Fibroblast of pulmonary artery (primary cell): ENCODE results near the gene MALT1.
"Not testable (repeated sequence)": the region's sequence is repeated elsewhere in the genome, so short reads cannot be mapped to it uniquely, and the experiment has no call there.

ENCODE experiments used
- DNase-seq: peaks from one replicate; pipeline ENCODE4 v3.0.0-alpha.2; 2010; ENCODE audit warnings: low read depth
- H3K4me3 ChIP-seq: replicated peaks from 2 replicates; pipeline ENCODE4 v1.5.1; 2011; ENCODE audit warnings: low read depth, mild to moderate bottlenecking, control low read depth, low read length, moderate library complexity
- CTCF ChIP-seq: IDR thresholded peaks from 2 replicates; pipeline ENCODE4 v1.5.1; 2011; ENCODE audit warnings: mild to moderate bottlenecking, control low read depth, low read length, inconsistent platforms; ENCODE audit errors: missing control alignments

The MALT1 gene

DNA sequence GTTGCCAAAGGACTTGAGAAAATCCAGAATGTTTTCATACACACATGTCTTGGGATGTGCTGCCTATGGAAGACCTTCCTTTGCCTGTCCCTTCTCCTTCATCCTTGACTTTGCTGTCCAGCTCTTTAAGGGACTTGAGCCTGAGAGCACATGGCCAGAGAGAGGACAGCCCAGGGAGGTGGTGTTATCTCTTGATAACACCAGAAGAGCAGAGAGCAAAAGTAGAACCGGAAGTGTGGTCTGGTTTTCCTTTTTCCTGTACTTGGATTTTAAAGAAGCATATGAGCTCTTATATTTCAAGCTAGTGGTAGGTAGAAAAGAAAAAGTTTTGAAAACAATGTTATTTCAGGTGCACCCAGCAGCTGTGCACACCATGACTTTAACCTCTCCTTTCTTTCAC, 99.3 kb downstream of the MALT1 start:
- DNase-seq, result no peak
- no peak overlapping the region for H3K4me3 ChIP-seq
- TF ChIP-seq CTCF, result no peak

GRCh38 chr18:58772161-58772560, 100.9 kb downstream of the MALT1 start:
- no peak for TF ChIP-seq CTCF
- no peak for DNase-seq

DNA sequence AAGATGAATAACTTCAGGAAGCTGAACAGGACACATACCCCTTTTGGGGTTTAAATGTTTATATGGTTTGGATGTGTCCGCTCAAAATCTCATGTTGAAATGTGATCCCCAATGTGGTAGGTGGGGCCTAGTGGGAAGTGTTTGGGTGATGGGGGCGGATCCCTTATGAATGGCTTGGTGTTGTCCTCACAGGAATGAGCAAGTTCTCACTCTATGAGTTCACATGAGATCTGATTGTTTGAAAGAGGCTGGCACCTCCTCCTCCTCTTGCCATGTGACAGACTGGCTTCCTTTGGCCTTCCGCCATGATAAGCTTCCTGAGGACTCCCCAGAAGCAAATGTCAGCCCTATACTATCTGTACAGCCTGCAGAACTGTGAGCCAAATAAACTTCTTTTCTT, 104.8 kb downstream of the MALT1 start:
- no peak overlapping the region for H3K4me3 ChIP-seq
- TF ChIP-seq CTCF, result no peak
- peak; percentile 40 for DNase-seq

More at GRCh38 chr18:58772161-58772560, 100.9 kb downstream of the MALT1 start:
- no peak overlapping the region for H3K4me3 ChIP-seq

DNA sequence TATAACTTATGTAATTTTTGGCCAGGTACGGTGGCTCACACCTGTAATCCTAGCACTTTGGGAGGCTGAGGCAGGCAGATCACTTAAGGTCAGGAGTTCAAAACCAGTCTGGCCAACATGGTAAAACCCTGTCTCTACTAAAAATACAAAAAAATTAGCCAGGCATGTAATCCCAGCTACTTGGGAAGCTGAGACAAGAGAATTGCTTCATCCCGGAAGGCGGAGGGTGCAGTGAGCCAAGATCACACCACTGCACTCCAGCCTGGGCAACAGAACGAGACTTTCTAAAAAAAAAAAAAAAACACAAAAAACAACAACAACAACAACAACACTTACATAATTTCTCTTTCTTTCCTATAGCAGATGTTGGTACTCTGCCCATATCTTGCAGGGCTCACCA, 105.3 kb downstream of the MALT1 start:
- not testable (repeated sequence) for H3K4me3 ChIP-seq

DNA sequence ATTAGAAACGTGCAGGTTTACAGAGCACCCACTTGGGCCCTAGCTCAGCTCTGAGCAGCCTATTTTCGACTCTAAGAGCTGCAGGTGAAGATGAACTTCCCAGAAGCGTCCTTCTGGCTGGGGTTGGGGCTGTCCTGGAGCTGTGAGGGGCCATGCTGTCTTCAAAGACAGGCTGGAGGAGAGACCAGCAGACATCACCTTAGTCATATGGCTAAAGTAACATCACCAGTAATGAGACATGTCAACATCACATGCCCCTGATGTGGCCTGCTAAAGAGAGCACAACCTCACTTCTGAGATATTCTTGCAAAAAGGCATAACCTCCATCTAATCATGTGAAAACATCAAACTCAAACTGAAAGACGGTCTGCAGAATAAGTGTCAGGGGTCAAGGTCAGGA, 106.2 kb downstream of the MALT1 start:
- TF ChIP-seq CTCF, result no peak
- DNase-seq, result no peak
- no peak overlapping the region for H3K4me3 ChIP-seq

More for the DNA sequence above, 105.3 kb downstream of the MALT1 start:
- DNase-seq, result peak; percentile 30

DNA sequence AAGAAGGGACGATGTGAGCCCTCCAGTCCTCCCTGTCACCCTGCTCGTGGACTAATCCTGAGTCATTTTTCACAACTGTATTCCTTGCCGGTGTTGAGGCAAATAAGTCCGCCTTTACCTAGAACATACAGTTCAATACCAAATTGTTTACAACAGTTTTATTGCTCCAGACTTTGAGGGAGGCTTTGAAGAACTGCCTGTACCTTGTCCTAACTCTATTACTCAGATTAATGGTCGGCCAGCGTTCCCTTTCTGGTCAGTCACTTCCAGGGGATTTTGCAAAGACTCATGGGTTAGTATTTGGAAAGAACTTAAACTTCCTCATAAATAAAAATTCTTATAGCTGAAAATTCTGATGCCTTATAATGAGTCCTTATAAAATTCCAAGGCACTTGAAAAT, 108.3 kb downstream of the MALT1 start:
- no peak for DNase-seq

GRCh38 chr18:58780045-58780444, 108.8 kb downstream of the MALT1 start:
- no peak for DNase-seq
- no peak overlapping the region for H3K4me3 ChIP-seq
- TF ChIP-seq CTCF, result no peak

More for the DNA sequence above, 108.3 kb downstream of the MALT1 start:
- TF ChIP-seq CTCF, result no peak
- no peak overlapping the region for H3K4me3 ChIP-seq
